Stimulated activated CD4-positive, alpha-beta T cell treated with anti-CD3 and anti-CD28 coated beads, Interleukin-2, amount 100 ng/mL, for 4 hours (primary cell): ENCODE data around the gene MRPS34.
A peak's percentile ranks its signal among the peaks of the same experiment; 100 is the strongest.

Source experiments
- DNase-seq: peaks from one replicate; pipeline ENCODE4 v3.0.0-alpha.2; 2020; ENCODE audit warnings: low read depth

The MRPS34 gene

DNA sequence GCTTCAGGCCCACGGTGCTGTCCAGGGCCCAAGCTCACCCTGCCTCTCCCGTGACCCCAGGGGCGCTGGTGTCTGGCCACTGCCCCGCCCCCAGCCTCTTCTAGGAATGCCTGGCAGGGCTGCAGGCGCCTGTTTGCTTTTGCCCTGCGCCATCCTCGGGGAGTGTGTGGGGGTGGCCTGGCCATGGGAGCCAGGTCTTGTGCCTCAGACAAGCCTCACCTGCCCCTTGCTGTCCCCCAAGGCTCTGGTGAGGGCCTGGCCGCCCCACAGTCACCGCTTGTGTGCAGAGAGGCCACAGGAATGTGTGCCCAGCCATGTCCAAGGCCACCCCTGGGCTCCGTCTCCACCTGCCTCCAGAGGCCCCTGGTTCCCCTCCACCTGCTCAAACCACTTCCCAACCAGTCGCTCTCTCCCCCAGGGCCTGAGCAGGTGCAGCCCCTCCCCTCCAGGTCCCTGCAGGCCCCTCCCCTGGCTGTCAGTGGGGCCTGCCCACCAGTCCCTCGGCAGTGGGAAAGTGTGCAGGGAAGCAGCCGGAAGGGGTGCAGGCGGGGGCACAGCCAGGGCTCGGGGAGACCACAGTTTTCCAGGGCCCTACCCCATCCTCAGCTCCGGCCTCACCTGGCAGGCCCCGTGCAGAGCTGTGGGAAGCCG, 21.4 kb upstream of the MRPS34 start:
- no peak for DNase-seq

- no peak for DNase-seq
These were observed 20.8 kb upstream of the MRPS34 start, which contains the start of gene IGFALS for GRCh38 chr16:1793578-1794220. Gene IGFALS, minus strand, starts transcription at chr16:1793705. Its CDS starts 53 bp downstream, at chr16:1793652.

DNA sequence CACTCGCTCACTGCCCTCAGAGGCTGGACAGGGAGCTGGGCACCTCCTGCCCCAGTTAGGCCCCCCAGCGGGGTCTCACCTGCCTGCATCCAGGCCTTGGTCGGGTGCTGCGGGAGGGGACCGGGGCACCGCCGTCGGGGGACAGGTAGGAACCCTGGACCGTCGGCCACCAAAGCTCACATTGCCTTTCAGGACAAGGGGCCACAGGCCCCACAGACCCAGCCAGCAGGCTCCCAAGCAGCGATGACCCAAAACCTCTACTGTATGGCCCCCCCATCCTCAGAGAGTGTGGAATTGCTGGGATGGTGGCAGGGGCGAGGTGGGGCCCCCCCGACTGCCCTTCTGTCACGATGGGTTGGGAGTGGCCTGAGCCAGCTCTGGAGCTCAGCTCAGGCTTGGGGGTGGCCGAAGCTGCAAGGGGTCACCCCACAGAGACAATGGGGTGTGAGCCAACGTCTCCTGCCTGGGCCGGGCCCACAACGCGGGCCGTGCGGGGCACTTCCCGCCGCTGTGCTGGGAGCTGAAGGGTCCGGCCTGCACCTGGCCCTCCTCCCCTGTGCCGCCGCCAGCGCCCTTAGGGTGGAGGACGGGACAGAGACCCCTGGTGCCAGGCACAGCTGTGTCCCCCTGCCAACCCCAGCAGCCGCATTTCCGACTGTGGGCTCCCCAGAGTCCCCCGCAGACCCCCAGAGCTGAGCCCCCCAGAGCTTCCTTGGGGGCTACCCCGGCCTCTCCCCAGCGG, 20.1 kb upstream of the MRPS34 start:
- DNase-seq: no peak

DNA sequence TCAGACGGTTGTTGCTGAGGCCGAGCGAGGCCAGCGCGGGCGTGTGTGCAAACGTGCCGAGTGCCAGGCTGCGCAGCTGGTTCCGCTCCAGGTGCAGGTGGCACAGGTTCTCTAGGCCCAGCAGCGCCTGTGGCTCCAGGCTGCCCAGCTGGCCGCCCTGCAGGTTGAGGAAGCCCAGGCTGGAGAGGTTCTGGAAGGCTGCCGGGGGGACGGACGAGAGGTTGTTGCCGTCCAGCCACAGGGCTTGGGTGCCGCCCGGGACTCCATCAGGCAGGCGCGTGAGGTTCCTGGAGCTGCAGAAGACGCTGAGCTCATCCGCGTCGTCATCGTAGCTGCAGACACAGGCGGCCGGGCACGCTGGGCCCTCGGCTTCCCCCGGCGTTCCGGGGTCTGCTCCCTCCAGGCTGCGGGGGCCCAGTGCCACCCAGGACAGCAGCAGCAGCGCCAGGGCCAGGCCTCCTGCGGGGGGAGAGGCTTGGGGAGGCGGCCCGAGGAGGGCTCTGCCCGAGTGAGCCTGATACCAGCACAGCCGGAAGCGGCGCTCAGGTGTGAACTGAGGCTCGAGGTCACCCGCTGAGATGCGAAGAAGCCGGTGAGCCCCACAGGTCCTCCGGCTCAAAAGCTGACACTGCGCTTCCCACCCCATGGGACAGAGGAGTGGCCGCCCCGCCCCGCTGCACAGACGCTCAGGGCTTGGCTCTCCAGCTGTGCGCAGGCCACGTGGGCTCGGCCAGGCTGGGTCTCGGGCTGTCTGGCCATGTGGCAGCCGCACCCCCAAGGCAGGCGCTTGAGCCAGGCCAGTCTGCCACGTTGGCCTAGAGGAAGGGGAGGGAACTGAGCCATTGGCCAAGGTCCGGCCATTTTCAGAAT, 19.2 kb upstream of the MRPS34 start:
- DNase-seq: no peak

DNA sequence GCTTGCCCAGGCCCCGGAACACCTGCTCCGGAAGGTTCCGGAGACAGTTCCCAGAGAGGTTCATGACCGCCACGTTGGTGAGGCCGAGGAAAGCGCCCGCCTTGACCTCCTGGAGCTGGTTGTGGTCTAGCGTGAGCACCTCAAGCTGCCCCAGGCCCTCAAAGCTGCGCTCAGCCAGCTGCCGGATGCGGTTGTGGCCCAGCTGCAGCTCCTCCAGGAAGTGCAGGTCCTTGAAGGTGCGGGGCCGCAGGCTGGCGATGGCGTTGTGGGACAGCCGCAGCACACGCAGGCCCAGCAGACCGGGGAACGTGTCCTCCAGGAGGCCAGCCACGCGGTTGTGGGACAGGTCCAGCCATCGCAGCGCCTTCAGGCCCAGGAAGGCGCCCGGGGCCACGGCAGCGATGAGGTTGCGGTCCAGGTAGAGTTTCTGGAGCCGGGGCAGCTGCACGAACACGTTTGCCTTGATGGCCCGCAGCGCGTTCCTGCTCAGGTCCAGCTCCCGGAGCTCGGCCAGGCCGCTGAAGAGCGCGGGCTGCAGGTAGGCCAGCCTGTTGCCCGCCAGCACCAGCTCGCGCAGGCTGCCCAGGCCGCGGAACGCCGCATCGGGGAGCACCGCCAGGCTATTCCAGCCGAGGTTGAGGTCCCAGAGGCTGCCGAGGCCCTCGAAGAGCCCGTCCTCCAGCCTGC, 18.5 kb upstream of the MRPS34 start:
- DNase-seq: no peak

DNA sequence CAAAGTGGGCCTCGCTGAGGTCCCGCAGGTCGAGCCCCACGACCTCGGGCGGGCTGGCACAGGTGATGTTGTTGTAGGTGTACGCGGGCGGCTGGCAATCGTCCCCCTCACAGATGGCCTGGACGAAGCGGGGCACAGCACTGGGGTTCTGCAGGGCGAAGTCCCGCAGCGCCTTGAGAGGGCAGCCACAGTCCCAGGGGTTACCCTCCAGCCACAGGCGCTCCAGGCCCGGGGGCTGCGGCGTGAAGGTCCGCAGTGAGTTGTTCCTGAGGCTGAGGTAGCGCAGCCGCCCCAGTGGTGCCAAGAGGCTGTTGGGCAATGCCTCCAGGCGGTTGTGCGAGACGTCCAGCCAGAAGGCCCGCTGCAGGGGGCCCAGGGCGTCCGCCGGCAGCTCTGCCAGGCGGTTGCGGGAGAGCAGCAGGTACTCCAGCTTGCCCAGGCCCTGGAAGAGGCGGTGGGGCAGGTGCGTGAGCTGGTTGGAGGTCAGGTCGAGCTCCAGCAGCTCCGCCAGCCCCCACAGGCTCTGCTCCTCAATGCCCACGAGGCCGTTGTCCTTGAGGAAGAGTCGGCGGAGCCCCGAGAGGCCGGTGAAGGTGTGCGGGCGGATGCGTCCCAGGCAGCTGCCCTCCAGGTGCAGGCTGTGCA, 17.8 kb upstream of the MRPS34 start:
- DNase-seq: no peak

- no peak for DNase-seq
These were observed 17.3 kb upstream of the MRPS34 start for GRCh38 chr16:1790261-1790610.

DNA sequence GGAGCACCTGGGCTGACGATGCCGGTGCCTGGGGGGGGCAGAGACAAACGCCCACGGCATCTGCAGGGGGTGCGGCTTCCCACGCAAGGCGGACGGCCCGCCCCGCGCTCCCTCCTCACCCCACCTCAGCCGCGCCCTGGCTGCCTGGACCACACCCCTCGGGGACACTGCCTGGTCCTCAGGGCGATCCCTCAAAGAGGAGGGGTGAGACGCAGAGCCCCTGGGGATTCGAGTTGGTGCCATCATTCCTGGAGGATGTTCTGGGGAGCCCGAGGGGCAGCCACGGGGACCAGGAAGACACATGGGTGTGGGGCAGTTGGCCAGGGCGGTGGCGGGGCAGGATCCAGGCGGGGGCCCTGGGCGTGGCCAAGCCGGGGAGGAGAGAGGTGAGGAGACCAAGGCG, 16.7 kb upstream of the MRPS34 start:
- no peak for DNase-seq

DNA sequence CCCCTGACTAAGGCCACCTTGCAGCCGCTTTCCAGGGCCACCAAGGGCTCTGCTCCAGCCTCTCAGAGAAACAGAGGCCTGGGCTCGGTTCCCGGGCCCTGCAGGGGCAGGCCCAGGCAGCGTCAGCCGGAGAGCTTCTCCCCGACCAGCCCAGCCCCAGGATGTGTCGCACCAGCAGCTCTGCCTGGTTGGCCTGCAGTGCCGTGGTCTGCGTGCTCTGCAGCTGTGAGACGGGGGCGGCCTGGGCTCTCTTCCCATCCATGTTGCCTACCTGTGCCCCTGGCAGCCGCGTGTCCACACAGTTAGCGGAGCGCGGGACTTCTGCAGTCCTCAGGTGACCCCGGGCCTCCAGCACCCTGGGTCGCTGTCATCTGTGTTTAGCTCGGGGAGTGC, 15.8 kb upstream of the MRPS34 start:
- DNase-seq: no peak

DNA sequence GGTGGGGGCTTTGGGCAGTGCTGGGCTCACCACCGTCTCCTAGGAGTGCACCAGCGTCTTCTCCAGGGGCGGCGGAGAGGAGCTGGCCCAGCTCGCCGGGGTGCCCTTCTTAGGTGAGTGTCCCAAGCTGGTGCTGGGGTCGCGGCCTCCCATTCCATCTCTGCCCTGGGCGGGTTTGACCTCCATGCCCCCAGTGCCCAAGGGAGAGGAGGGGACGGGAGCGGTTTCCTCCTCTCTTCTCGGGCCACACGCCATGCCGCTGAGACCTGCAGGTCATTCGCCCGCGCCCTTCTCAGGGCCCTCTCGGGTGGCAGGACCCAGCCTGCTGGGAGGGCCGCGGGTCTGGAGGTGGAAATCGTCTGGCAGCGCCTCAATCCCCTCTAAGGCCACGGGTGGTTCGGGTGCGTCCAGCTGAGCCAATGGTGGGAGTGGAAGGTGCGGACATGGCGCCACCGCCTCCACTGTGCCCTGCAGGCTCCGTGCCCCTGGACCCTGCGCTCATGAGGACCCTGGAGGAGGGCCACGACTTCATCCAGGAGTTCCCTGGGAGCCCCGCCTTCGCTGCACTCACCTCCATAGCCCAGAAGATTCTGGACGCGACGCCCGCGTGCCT, 15.3 kb upstream of the MRPS34 start:
- DNase-seq: no peak

DNA sequence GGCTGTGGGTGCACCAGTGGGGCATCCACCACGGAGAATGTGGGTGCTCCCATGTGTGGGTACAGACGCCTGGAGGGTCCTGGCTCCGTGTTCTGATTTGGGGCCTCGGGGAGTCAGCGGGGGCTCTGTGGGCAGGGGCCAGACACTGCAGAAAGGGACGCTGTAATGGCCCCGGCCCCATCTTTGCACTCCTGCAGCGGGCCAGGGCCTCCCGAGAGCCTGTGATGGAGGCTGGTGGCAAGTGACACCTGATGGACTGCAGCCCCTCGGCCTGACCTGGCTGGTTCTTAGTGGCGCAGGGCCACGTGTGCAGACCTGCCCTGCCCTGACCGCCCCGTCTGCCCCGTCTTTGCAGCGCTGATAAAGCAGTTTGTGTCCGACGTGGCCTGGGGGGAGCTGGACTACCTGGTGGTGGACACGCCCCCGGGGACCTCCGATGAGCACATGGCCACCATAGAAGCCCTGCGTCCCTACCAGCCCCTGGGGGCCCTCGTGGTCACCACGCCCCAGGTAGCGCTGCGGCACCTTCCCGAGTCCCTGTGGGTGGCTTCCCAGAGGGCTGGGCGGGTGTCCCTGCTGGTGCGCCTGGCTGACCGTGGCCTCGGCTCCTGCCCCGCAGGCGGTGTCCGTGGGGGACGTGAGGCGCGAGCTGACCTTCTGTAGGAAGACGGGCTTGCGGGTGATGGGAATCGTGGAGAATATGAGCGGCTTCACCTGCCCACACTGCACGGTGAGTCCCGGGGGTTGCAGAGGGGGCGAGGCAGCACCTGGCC, 14.6 kb upstream of the MRPS34 start:
- no peak for DNase-seq

GRCh38 chr16:1787056-1787321, 14.1 kb upstream of the MRPS34 start:
- DNase-seq: no peak

- no peak for DNase-seq
These were observed 13.5 kb upstream of the MRPS34 start for GRCh38 chr16:1786242-1787055.

- no peak for DNase-seq
These were observed 12.9 kb upstream of the MRPS34 start for GRCh38 chr16:1785846-1786170.

- DNase-seq: no peak
These were observed 12.3 kb upstream of the MRPS34 start for GRCh38 chr16:1784977-1785845.

DNA sequence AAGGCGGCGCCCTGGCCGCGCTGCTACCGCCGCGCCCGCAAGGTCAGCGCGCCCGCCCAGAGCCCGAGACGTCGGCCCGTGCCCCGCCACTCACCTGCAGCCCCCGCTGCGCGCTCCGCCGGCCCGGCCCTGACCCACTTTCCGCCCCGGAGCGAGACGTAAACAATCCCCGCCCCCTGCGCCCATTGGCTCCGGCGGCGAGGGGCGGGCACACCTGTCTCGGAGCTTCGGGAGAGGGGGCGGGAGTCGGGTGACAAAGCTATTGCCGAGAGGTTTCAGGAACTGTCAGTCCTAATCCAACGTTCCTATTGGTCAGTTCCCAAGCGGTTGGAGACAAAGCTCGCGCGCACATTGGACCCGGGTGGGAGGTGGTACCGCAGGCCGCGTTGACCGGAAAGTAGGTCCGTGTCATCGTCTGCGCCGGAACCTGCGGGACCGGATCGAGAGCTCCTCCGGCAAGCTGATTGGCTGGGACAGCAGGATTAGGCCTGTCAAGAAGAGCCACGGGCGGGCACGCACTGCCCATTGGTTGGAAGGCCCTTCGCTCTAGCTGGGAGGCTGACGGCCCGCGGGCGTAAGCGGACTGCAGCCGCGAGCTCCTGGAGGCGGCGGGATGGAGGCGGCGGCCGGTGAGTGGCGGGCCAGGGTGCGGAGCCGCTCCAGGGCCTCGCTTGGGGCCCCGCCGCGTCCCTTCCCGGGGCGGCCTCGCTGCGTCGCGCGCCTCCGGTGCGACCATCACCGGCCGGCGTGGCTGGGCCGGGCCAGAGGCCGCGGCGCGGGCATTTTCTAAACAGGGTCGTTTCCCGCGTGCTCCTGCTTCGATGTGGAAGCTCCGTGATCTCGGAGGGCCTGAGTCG, 9.7 kb upstream of the MRPS34 start, which contains the start of the genes NUBP2 and SPSB3:
Gene NUBP2, plus strand, starts transcription at position 553 of the 857 bp plus-strand sequence. Its CDS starts 61 bp downstream, at position 614.
Gene SPSB3, minus strand, starts transcription at position 164 of the 857 bp plus-strand sequence. CDS start 1,088 bp downstream, outside the sequence.
- peak; percentile 91 for DNase-seq

DNA sequence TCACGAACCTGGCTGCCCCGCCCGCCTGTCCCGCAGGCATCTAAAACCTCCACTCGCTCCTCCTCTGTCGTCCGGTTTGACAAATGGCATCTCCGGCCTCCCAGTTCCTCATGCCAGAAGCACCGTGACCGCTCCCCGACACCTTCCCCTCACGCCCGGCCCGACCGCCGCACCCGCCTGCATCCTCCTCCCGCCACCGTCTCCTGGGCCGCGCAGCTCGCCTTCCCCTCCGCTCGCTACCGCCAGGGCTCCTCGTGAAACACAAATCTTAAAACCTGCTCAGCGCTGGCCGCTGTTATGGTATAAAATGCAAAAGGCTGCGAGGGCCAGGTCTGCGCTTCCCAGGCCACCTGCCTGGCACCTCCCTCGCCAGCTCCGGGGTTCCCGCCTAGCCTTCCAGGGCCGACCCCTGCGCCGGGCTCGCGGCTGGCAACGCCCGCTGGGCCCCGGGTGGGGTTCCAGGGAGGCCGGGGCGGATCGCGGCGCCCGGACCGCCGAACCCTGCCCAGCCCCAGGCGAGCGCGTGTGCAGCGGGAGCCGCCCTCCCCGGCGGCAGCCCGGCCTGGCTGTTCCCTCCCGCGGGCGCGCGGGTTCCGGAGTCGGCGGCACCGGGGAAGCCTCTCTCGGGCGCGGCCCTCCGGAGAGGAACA, 8.9 kb upstream of the MRPS34 start:
- DNase-seq: no peak
